ENCODE results near the gene ZCCHC10.

ZCCHC10 gene

GRCh38 chr5:133025804-133026663 is at the start of gene ZCCHC10:
ZCCHC10 (minus strand) TSS chr5:133026549; CDS start chr5:133026537, 12 bp downstream.
- TF ChIP-seq FOXA1 (IDR thresholded peaks at IDR 0.05) (no peak), FOXM1 (IDR thresholded peaks at IDR 0.05; ENCODE audit: borderline replicate concordance) (no peak), TARDBP (IDR thresholded peaks at IDR 0.05) (no peak), LEF1 (IDR thresholded peaks at IDR 0.05; ENCODE audit: borderline replicate concordance) (no peak), PKNOX1 (IDR thresholded peaks at IDR 0.05) (peak; percentile 84), CTBP1 (IDR thresholded peaks at IDR 0.05; ENCODE audit: borderline replicate concordance) (no peak), ARNT (IDR thresholded peaks at IDR 0.05) (no peak), SP1 (IDR thresholded peaks at IDR 0.05) (no peak), NFRKB (IDR thresholded peaks at IDR 0.05) (peak; percentile 51; the same call in 1 of the 2 replicates), L3MBTL2 (conservative IDR thresholded peaks at IDR 0.05) (peak; percentile 46; the same call in 1 of the 2 replicates), HDGF (IDR thresholded peaks at IDR 0.05; ENCODE audit: borderline replicate concordance) (no peak), ELF4 (IDR thresholded peaks at IDR 0.05) (peak; percentile 47; the same call in 1 of the 2 replicates), ZNF384 (IDR thresholded peaks at IDR 0.05) (no peak), BHLHE40 (IDR thresholded peaks at IDR 0.05; ENCODE audit: borderline replicate concordance) (no peak)
- CTCF ChIA-PET = interaction anchor here (0.7 kb wide), 1 partner anchor 143 kb away, joined by 5 read pairs; no protein-coding TSS in a partner anchor
- peak; percentile 94 for DNase-seq (ENCODE audit: extremely low spot score)
- POLR2A ChIA-PET = interaction anchor here (1.0 to 2.6 kb wide), 6 partner anchors 9 to 288 kb away, joined by 3 to 20 read pairs (median 10); partner anchors contain the start of genes AFF4, HSPA4 and KIF3A

GRCh38 chr5:133075572-133076536 is 49.5 kb upstream of the ZCCHC10 start:
- DNase-seq (ENCODE audit: extremely low spot score) = no peak
- ChIA-PET POLR2A (interaction anchor here (0.7 to 1.6 kb wide), 2 partner anchors 23 to 24 kb away, joined by 3 to 6 read pairs; partner anchors contain the start of gene HSPA4), CTCF (no interaction called here)
- TF ChIP-seq SP1 (IDR thresholded peaks at IDR 0.05) = no peak
- TF ChIP-seq ARNT (IDR thresholded peaks at IDR 0.05) = no peak
- TF ChIP-seq TARDBP (IDR thresholded peaks at IDR 0.05) = no peak
- no peak for TF ChIP-seq FOXM1 (IDR thresholded peaks at IDR 0.05; ENCODE audit: borderline replicate concordance)
- TF ChIP-seq BHLHE40 (IDR thresholded peaks at IDR 0.05; ENCODE audit: borderline replicate concordance) = no peak
- no peak for TF ChIP-seq SUZ12 (IDR thresholded peaks at IDR 0.05)
- no peak for TF ChIP-seq LEF1 (IDR thresholded peaks at IDR 0.05; ENCODE audit: borderline replicate concordance)
- no peak for TF ChIP-seq ZNF384 (IDR thresholded peaks at IDR 0.05)
- TF ChIP-seq L3MBTL2 (conservative IDR thresholded peaks at IDR 0.05) = no peak
- TF ChIP-seq CTBP1 (IDR thresholded peaks at IDR 0.05; ENCODE audit: borderline replicate concordance) = no peak

DNA sequence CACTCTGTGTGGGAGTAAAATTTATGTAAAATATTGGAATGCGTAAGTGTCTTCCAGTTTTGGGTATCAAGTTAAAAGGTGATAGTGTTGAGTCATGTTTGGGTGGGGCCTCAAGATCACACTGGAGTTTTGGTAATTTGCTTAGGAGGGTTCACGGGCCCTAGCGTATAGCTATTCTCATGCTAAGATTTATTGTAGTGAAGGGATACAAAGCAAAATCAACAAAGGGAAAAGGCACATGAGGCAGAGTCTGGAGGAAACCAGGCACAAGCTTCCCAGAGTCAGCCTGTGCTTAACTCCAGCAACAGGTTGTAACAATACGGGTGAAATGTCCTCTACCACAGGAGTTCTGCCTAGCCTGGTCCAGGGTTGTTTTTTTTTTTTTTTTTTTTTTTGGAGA is 45.7 kb upstream of the ZCCHC10 start:
- ChIA-PET CTCF (no interaction called here), POLR2A (no interaction called here)

DNA sequence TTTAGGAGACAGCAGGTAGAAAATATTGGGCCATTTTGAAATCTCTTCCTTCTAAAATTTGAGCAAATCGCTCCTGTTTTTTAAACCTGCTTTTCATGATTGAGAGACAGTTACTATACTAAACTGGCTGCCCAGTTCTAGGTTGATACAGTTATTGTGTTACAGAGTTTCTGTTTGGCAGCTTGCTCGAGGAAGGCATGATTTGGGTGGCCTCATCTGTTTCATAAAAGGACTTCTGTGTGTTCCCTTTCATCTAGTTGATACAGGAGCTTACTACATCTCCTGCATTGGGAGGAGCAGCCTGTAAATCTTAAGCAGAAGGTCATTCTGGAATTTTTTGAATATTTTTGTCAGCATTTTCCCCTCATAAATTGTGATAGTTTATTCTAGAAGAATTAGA is 39.7 kb upstream of the ZCCHC10 start:
- no peak for DNase-seq (ENCODE audit: extremely low spot score)
- POLR2A ChIA-PET = no interaction called here
- CTCF ChIA-PET = no interaction called here
- TF ChIP-seq SP1 (IDR thresholded peaks at IDR 0.05) (no peak), NFRKB (IDR thresholded peaks at IDR 0.05) (no peak), FOXA1 (IDR thresholded peaks at IDR 0.05) (no peak), LEF1 (IDR thresholded peaks at IDR 0.05; ENCODE audit: borderline replicate concordance) (no peak), CTBP1 (IDR thresholded peaks at IDR 0.05; ENCODE audit: borderline replicate concordance) (no peak), FOXM1 (IDR thresholded peaks at IDR 0.05; ENCODE audit: borderline replicate concordance) (no peak), BHLHE40 (IDR thresholded peaks at IDR 0.05; ENCODE audit: borderline replicate concordance) (no peak), ARNT (IDR thresholded peaks at IDR 0.05) (no peak), FOXK2 (IDR thresholded peaks at IDR 0.05) (no peak), PKNOX1 (IDR thresholded peaks at IDR 0.05) (no peak), SUZ12 (IDR thresholded peaks at IDR 0.05) (no peak), HDGF (IDR thresholded peaks at IDR 0.05; ENCODE audit: borderline replicate concordance) (no peak), L3MBTL2 (conservative IDR thresholded peaks at IDR 0.05) (no peak), TARDBP (IDR thresholded peaks at IDR 0.05) (no peak), ELF4 (IDR thresholded peaks at IDR 0.05) (no peak), ZNF384 (IDR thresholded peaks at IDR 0.05) (no peak)

More for the DNA sequence above, 45.7 kb upstream of the ZCCHC10 start:
- TF ChIP-seq FOXA1 (IDR thresholded peaks at IDR 0.05) (no peak), BHLHE40 (IDR thresholded peaks at IDR 0.05; ENCODE audit: borderline replicate concordance) (no peak), FOXM1 (IDR thresholded peaks at IDR 0.05; ENCODE audit: borderline replicate concordance) (no peak), ELF4 (IDR thresholded peaks at IDR 0.05) (no peak), SP1 (IDR thresholded peaks at IDR 0.05) (no peak), ZNF384 (IDR thresholded peaks at IDR 0.05) (no peak)
- no peak for DNase-seq (ENCODE audit: extremely low spot score)

- TF ChIP-seq ELF4 (IDR thresholded peaks at IDR 0.05) = no peak
- TF ChIP-seq NFRKB (IDR thresholded peaks at IDR 0.05) = no peak
- TF ChIP-seq FOXA1 (IDR thresholded peaks at IDR 0.05) = no peak
- TF ChIP-seq BHLHE40 (IDR thresholded peaks at IDR 0.05; ENCODE audit: borderline replicate concordance) = no peak
- no peak for TF ChIP-seq HDGF (IDR thresholded peaks at IDR 0.05; ENCODE audit: borderline replicate concordance)
- no peak for TF ChIP-seq FOXK2 (IDR thresholded peaks at IDR 0.05)
- TF ChIP-seq ZNF384 (IDR thresholded peaks at IDR 0.05) = no peak
- no peak for TF ChIP-seq SP1 (IDR thresholded peaks at IDR 0.05)
- no peak for TF ChIP-seq CTBP1 (IDR thresholded peaks at IDR 0.05; ENCODE audit: borderline replicate concordance)
- no peak for DNase-seq (ENCODE audit: extremely low spot score)
- ChIA-PET POLR2A (no interaction called here), CTCF (no interaction called here)
These were observed 39.1 kb upstream of the ZCCHC10 start for GRCh38 chr5:133065471-133065870.
